GM19372 (cell line): ENCODE data around the gene PECR.

Experiments used
- ATAC-seq: cut with Tn5 transposase; IDR thresholded peaks from one replicate; pipeline ENCODE4 v1.9.1; 2021; ENCODE audit warnings: mild to moderate bottlenecking, low read depth, moderate library complexity; ENCODE audit not compliant: unreplicated experiment

Gene PECR

GRCh38 chr2:216073773-216074172 is 7.8 kb downstream of the PECR start:
- no peak for ATAC-seq

DNA sequence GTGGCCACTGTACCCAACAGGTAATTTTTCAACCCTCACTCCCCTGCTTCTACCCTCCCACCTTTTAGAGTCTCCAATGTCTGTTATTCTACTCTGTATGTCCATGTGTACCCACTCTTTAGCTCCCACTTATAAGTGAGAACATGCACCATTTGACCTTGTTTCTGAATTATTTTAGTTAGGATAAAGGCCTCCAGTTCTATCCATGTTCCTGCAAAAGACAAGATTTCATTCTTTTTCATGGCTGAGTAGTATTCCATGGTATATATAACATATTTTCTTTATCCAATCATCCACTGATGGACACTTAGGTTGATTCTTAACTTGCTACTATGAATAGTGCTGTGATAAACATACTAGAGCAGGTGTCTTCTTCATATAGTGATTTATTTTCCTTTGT is 9.1 kb downstream of the PECR start:
- no peak for ATAC-seq

GRCh38 chr2:216071111-216071851 is 10.3 kb downstream of the PECR start:
- ATAC-seq: no peak

GRCh38 chr2:216070195-216070594 is 11.4 kb downstream of the PECR start:
- ATAC-seq: no peak

GRCh38 chr2:216069028-216069427 is 12.6 kb downstream of the PECR start:
- no peak for ATAC-seq

- no peak for ATAC-seq
Measured at GRCh38 chr2:216066230-216066629, 15.4 kb downstream of the PECR start.

GRCh38 chr2:216064665-216065064 is 16.9 kb downstream of the PECR start:
- ATAC-seq: no peak

DNA sequence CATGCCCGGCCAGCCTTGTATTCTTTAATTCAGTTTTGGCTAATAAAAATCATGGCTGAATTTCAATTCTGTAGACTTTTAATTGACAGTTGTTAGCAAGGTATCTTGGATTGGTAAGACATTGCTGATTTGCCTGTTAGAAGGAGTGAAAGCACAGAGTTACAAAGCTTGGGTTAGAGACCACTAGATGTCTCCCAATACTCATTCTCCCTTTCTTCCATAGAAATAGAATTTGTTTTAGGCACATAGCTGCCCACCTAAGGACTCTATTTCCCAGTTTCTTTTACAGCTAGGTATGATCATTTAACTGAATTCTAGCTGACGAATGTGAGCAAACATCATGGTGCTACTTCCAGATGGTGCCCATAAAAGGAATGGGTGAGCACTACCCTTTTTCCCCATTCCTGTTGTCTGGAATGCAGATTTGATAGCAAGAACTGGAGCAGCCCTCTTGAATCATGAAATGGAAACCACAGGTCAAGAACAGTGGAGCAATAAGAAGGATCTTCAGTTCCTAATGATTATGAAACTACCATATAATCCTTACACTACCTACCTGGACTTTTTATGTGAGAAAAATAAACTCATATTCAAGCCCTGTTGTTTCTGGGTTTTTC is 17.5 kb downstream of the PECR start:
- ATAC-seq: no peak

GRCh38 chr2:216059233-216059834 is 22.3 kb downstream of the PECR start:
- ATAC-seq: no peak

DNA sequence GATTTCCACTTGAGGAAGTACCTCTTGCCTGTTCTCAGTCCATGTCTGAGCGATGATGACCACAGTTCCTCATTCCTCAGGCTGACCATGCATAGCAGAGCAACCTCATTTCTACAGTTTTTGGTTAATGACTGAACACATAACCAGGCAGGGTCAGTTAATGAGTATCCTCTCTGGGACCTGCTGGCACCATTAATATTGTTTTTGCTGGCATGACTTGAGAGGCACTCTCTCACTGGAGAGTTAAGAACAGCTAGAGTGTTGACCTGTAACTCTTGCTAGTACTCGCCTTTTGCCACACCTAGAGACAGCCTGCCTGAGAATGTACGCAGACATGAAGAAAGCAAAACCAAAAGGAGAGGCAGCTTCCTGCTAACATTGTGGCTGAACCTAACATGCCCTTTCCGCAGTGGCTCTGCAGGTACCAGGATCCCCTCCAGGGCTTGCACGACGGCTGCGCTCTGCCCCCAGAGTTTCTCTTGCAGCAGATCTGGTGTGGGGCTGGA is 23.9 kb downstream of the PECR start:
- ATAC-seq: peak; percentile 81

DNA sequence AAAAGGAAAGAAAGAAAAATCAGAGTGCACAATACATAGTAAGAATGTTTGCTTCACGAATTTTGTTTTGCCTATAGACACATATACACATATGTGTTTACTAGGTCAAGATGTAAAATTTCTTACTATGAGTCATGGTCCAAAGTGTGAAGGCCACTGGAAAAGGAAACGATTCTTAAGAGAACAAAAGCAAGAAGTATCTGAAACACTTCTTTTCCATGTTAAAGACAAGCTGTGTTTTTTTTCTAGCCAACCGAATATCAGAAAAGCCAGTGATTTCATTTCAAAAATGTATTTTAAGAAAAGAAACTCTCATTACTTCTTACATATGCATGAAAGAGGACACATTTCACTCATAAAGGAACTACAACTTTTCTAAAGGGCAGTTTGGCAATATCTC is 24.9 kb downstream of the PECR start:
- ATAC-seq: no peak

DNA sequence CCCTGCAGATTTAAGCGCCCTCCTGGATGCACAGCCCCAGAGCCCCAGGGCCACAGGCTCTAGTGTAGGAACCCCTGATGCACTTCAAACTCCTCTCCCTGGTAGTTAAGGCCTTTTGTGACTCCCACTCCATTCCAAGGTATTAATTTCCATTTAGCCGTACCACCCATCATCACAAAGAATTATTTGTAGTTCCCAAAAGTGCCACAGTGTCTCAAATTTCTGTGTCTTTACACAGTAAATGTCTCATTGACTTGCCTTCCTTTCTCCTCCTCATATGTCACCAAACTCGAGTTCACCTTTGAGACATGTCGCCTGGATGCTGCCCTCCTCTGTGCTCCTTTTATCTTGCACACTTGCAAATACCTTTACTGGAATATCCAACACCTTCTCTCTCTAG is 25.9 kb downstream of the PECR start:
- no peak for ATAC-seq

- no peak for ATAC-seq
Measured at GRCh38 chr2:216052420-216052819, 29.2 kb downstream of the PECR start.

- no peak for ATAC-seq
Measured at GRCh38 chr2:216051350-216051749, 30.3 kb downstream of the PECR start.

DNA sequence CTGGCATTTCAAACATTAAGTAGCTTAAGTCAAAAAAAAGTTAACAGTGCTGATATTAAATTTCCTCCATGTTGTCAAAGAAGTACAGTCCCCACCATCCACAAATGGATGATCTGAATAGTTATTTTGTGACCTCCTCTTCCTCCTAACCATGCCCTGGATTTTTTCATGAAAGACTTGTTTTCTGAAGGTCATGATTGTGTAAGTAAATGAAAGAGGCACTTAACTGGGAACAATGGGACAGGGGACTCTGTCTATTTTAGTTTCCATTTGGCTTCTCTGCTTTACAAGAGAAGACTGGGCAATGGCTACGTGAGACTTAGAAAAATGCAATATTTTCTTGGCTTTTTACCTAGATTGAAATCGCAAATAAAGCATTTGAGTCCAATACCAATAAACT is 32.2 kb downstream of the PECR start:
- no peak for ATAC-seq

DNA sequence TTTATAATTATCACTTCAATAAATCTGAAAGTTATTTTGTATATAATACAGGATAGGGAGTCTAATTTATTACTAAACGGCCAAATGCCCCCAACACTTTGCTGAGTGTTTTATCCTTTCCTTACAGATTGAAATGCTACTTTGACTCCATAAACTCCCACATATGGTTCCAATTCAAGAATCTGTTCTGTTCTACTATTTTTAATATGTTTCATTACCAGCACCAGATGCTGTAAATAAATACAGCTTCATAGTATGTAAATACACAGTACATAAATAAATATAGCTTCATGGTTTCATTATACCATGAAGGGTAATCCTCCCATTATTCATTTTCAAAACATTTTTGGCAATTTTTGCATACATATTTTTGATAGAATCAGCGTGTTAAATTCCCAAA is 34.2 kb downstream of the PECR start:
- no peak for ATAC-seq

GRCh38 chr2:216044883-216045486 is 36.6 kb downstream of the PECR start:
- peak; percentile 96 for ATAC-seq

GRCh38 chr2:216043949-216044348 is 37.7 kb downstream of the PECR start:
- ATAC-seq: no peak

- ATAC-seq: no peak
Measured at GRCh38 chr2:216041438-216041837, 40.2 kb downstream of the PECR start.

GRCh38 chr2:216039918-216040317 is 41.7 kb downstream of the PECR start:
- no peak for ATAC-seq

DNA sequence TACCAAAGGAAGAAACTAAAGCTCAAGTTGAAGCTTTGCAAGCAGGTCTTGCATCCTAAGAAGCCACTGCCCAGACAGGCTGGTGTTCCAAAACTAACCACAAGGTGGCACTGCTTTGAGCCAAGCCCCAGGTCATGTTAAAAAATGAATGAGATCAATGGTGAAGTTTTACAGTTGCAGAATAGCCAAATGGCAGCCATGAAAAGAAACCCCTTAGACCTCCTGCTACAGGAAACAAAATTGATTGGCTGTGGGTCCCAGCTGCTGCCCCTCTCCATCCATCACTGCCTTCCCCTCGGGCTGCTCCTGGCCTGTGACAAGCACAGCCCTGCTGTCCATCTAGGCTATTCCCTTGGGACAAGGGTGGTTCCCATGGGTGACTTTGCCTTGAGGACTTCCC is 47.5 kb downstream of the PECR start:
- ATAC-seq: peak; percentile 46
